HepG2 (cell line): ENCODE measurements around the gene GPX5. TPM values are rescaled to one million over a fixed set of nuclear protein-coding genes. Genes with fewer than 3 reads are reported as not detected.
A peak's percentile ranks its signal among the peaks of the same experiment; 100 is the strongest.

Source experiments
- ATF1 ChIP-seq: IDR thresholded peaks from 2 replicates; pipeline ENCODE4 v1.6.1; 2016; ENCODE audit warnings: mild to moderate bottlenecking, control low read depth
- CEBPG ChIP-seq: IDR thresholded peaks from 2 replicates; pipeline ENCODE4 v1.6.1; 2016
- EEA1 ChIP-seq: sonication (generic); formaldehyde crosslinking; IDR thresholded peaks from 2 replicates; pipeline ENCODE4 v1.5.1; 2020; ENCODE audit warnings: mild to moderate bottlenecking, missing genetic modification reagents, borderline replicate concordance
- FOXC1 ChIP-seq: sonication (generic); formaldehyde crosslinking; IDR thresholded peaks from 2 replicates; pipeline ENCODE4 v1.8.0; 2022; ENCODE audit warnings: mild to moderate bottlenecking, missing genetic modification reagents, borderline replicate concordance
- PHF8 ChIP-seq: sonication (generic); formaldehyde crosslinking; IDR thresholded peaks from 2 replicates; pipeline ENCODE4 v1.5.0; 2020; ENCODE audit warnings: missing genetic modification reagents
- RAD51 ChIP-seq: fragments of 450-650 bp; IDR thresholded peaks from 2 replicates; pipeline ENCODE4 v1.6.1; 2016; ENCODE audit warnings: borderline replicate concordance
- RFX3 ChIP-seq: IDR thresholded peaks from 2 replicates; pipeline ENCODE4 v1.6.1; 2016; ENCODE audit warnings: missing biosample characterization, missing genetic modification reagents
- RORA ChIP-seq: sonication (generic); formaldehyde crosslinking; IDR thresholded peaks from 2 replicates; pipeline ENCODE4 v1.5.0; 2020; ENCODE audit warnings: mild to moderate bottlenecking, missing genetic modification reagents, moderate library complexity
- RXRA ChIP-seq: sonication (generic); formaldehyde crosslinking; IDR thresholded peaks from 2 replicates; pipeline ENCODE4 v1.5.1; 2020; ENCODE audit warnings: missing genetic modification reagents
- SIX4 ChIP-seq: sonication (generic); formaldehyde crosslinking; IDR thresholded peaks from 2 replicates; pipeline ENCODE4 v1.4.0; 2020; ENCODE audit warnings: missing genetic modification reagents
- SOX13 ChIP-seq, 3 experiments: fragments of 450-650 bp in 1 of 3; sonication (generic) in 1 of 3; formaldehyde crosslinking in 1 of 3; IDR thresholded peaks in 2 of 3; conservative IDR thresholded peaks in 1 of 3; 2 replicates each; pipeline versions ENCODE4 v1.5.0 to v1.6.1; 2016 to 2020; ENCODE audit warnings: antibody characterized with exemption in 1 of 3, mild to moderate bottlenecking in 1 of 3, missing compliant biosample characterization in 1 of 3, missing genetic modification reagents in 1 of 3, moderate library complexity in 1 of 3
- SOX5 ChIP-seq: IDR thresholded peaks from 2 replicates; pipeline ENCODE4 v1.6.1; 2016; ENCODE audit warnings: borderline replicate concordance
- SSRP1 ChIP-seq: IDR thresholded peaks from 2 replicates; pipeline ENCODE4 v1.6.1; 2016; ENCODE audit warnings: control low read depth
- TCF7 ChIP-seq: sonication (generic); IDR thresholded peaks from 2 replicates; pipeline ENCODE4 v1.6.1; 2016; ENCODE audit warnings: antibody characterized with exemption, low read depth
- TSC22D2 ChIP-seq: sonication (generic); formaldehyde crosslinking; IDR thresholded peaks from 2 replicates; pipeline ENCODE4 v1.5.1; 2020; ENCODE audit warnings: missing genetic modification reagents, mild to moderate bottlenecking, borderline replicate concordance
- ZKSCAN8 ChIP-seq: IDR thresholded peaks from 2 replicates; pipeline ENCODE4 v1.6.1; 2016; ENCODE audit warnings: borderline replicate concordance, missing genetic modification reagents, missing compliant biosample characterization
- ZNF446 ChIP-seq: sonication (generic); formaldehyde crosslinking; IDR thresholded peaks from 2 replicates; pipeline ENCODE4 v1.5.0; 2020; ENCODE audit warnings: mild to moderate bottlenecking, missing genetic modification reagents
- ZNF550 ChIP-seq: sonication (generic); formaldehyde crosslinking; IDR thresholded peaks from 2 replicates; pipeline ENCODE4 v1.4.0; 2020; ENCODE audit warnings: mild to moderate bottlenecking, missing genetic modification reagents, borderline replicate concordance
- ZNF552 ChIP-seq: sonication (generic); formaldehyde crosslinking; IDR thresholded peaks from 2 replicates; pipeline ENCODE4 v1.9.0; 2022; ENCODE audit warnings: missing genetic modification reagents, mild to moderate bottlenecking, borderline replicate concordance
- ZNF709 ChIP-seq: sonication (generic); formaldehyde crosslinking; IDR thresholded peaks from 2 replicates; pipeline ENCODE4 v1.5.0; 2020; ENCODE audit warnings: mild to moderate bottlenecking, missing genetic modification reagents
- ZNF772 ChIP-seq: sonication (generic); formaldehyde crosslinking; IDR thresholded peaks from 2 replicates; pipeline ENCODE4 v1.5.0; 2020; ENCODE audit warnings: mild to moderate bottlenecking, missing genetic modification reagents
- ZNF790 ChIP-seq: sonication (generic); formaldehyde crosslinking; IDR thresholded peaks from 2 replicates; pipeline ENCODE4 v1.8.0; 2022; ENCODE audit warnings: missing genetic modification reagents, mild to moderate bottlenecking, borderline replicate concordance
- polyA plus RNA-seq, 8 experiments: library from polyadenylated mRNA; depleted of rRNA in 3 of 8; stranded (reverse) in 7 of 8; unstranded in 1 of 8; fragments of >200 nt; fragmentation: Illumina TruSeq in 4 of 8; extraction: Trizol in 4 of 8; gene quantifications; 2 replicates each; pipeline versions ENCODE4 v1.2.1 to v1.2.3, GENCODE V29; 2011 to 2016; ENCODE audit warnings: low read depth in 4 of 8, missing spikeins in 1 of 8, mixed read lengths in 1 of 8; ENCODE audit not compliant: insufficient read depth in 1 of 8
- total RNA-seq, 5 experiments: library from RNA; depleted of rRNA; stranded (reverse); fragments of >200 nt; fragmentation: Illumina TruSeq; extraction: Trizol; gene quantifications; 2 replicates each; pipeline ENCODE4 v1.2.3, GENCODE V29; 2016; ENCODE audit warnings: low read depth in 1 of 5
- TF ChIP-seq, protein P1 (sequence below): sonication (generic); formaldehyde crosslinking; IDR thresholded peaks from 2 replicates; pipeline ENCODE4 v1.5.0; 2020; ENCODE audit warnings: mild to moderate bottlenecking, missing genetic modification reagents
- TF ChIP-seq, protein P2 (sequence below): IDR thresholded peaks from 2 replicates; pipeline ENCODE4 v1.6.1; 2016
- TF ChIP-seq, protein P3 (sequence below): sonication (generic); formaldehyde crosslinking; IDR thresholded peaks from 2 replicates; pipeline ENCODE4 v1.5.1; 2020; ENCODE audit warnings: mild to moderate bottlenecking, missing genetic modification reagents, moderate library complexity

Gene GPX5
- total and polyA plus RNA-seq, 2 of the 13 experiments (the other 11 are each of a cell fraction or from before 2014, with no cell fraction given), result not detected

DNA sequence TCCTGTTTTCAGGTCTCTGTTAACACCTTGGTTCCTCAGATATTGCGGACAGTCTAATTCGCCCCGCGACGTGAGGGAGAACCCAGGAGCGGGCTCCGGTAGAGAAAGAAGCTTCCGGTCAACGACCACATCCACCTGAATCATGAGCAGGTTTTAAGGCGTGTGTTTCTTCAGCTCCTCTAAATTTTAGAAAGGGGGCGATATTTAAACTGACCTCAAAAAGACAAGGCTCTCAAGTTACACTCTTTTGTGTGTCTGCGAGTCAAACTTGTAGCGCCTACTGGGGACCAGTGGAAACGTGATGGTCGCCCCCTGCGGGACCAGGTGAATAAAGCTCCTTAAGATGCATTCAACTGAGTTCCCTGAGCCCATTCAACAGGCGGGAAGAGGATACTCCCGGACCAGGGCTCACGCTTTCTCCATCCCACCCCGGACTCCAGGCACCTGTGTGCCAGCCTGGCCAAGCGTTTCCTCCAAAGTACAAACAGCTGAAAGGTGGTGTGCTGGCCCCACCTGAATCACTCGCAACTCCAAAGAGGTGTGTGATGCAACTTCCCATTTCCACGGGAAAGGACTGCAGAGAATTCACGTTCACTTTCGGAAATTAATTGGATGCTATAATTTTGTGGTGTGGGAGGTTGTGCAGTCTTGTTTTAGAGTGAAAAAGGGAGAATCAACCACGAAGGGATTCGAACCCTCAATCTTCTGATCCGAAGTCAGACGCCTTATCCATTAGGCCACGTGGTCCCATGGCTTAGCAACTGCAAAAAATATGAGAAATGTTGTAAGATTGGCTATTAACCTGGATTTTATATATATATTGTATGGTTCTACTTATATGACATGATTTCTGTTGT lies 17.0 kb downstream of the GPX5 start (continued):
- TF ChIP-seq PHF8 (CRISPR knock-in tag) (peak; percentile 35; the same call in 1 of the 2 replicates), EEA1 (CRISPR knock-in tag) (no peak), RAD51 (peak; percentile 33; the same call in 1 of the 2 replicates), RFX3 (CRISPR knock-in tag) (peak; percentile 12; the same call in 1 of the 2 replicates), SIX4 (CRISPR knock-in tag) (peak; percentile 48; the same call in 1 of the 2 replicates), SOX13 (IDR thresholded peaks at IDR 0.05) (no peak), SOX13 (CRISPR knock-in tag; conservative IDR thresholded peaks at IDR 0.05 in 1 of 2, IDR thresholded peaks at IDR 0.05 in 1 of 2) (no peak; a peak in 1 of 4 replicates), RXRA (CRISPR knock-in tag) (peak; percentile 49; the same call in 1 of the 2 replicates), SOX5 (CRISPR knock-in tag) (peak; percentile 19; the same call in 1 of the 2 replicates), ZNF550 (no peak), ZNF709 (CRISPR knock-in tag) (peak; percentile 65; the same call in 1 of the 2 replicates), ZNF446 (CRISPR knock-in tag) (no peak), TCF7 (no peak), ZNF552 (CRISPR knock-in tag) (no peak), CEBPG (CRISPR knock-in tag) (peak; percentile 41; the same call in 1 of the 2 replicates), ZKSCAN8 (CRISPR knock-in tag) (no peak), FOXC1 (CRISPR knock-in tag) (peak; percentile 59; the same call in 1 of the 2 replicates), SSRP1 (CRISPR knock-in tag) (peak; percentile 99), ZNF790 (CRISPR knock-in tag) (no peak), TSC22D2 (CRISPR knock-in tag) (0 out of 2 replicates have a peak, but pooled peaks have one; percentile 38), RORA (CRISPR knock-in tag) (peak; percentile 46; the same call in 1 of the 2 replicates), ATF1 (CRISPR knock-in tag) (peak; percentile 37; the same call in 1 of the 2 replicates), ZNF772 (CRISPR knock-in tag) (peak; percentile 74; the same call in 1 of the 2 replicates)
- TF ChIP-seq, protein P1, sequence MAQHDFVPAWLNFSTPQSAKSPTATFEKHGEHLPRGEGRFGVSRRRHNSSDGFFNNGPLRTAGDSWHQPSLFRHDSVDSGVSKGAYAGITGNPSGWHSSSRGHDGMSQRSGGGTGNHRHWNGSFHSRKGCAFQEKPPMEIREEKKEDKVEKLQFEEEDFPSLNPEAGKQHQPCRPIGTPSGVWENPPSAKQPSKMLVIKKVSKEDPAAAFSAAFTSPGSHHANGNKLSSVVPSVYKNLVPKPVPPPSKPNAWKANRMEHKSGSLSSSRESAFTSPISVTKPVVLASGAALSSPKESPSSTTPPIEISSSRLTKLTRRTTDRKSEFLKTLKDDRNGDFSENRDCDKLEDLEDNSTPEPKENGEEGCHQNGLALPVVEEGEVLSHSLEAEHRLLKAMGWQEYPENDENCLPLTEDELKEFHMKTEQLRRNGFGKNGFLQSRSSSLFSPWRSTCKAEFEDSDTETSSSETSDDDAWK (CRISPR knock-in tag), result no peak
- TF ChIP-seq, protein P2, sequence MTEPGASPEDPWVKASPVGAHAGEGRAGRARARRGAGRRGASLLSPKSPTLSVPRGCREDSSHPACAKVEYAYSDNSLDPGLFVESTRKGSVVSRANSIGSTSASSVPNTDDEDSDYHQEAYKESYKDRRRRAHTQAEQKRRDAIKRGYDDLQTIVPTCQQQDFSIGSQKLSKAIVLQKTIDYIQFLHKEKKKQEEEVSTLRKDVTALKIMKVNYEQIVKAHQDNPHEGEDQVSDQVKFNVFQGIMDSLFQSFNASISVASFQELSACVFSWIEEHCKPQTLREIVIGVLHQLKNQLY (CRISPR knock-in tag), result peak; percentile 21; the same call in 1 of the 2 replicates
- TF ChIP-seq, protein P3, sequence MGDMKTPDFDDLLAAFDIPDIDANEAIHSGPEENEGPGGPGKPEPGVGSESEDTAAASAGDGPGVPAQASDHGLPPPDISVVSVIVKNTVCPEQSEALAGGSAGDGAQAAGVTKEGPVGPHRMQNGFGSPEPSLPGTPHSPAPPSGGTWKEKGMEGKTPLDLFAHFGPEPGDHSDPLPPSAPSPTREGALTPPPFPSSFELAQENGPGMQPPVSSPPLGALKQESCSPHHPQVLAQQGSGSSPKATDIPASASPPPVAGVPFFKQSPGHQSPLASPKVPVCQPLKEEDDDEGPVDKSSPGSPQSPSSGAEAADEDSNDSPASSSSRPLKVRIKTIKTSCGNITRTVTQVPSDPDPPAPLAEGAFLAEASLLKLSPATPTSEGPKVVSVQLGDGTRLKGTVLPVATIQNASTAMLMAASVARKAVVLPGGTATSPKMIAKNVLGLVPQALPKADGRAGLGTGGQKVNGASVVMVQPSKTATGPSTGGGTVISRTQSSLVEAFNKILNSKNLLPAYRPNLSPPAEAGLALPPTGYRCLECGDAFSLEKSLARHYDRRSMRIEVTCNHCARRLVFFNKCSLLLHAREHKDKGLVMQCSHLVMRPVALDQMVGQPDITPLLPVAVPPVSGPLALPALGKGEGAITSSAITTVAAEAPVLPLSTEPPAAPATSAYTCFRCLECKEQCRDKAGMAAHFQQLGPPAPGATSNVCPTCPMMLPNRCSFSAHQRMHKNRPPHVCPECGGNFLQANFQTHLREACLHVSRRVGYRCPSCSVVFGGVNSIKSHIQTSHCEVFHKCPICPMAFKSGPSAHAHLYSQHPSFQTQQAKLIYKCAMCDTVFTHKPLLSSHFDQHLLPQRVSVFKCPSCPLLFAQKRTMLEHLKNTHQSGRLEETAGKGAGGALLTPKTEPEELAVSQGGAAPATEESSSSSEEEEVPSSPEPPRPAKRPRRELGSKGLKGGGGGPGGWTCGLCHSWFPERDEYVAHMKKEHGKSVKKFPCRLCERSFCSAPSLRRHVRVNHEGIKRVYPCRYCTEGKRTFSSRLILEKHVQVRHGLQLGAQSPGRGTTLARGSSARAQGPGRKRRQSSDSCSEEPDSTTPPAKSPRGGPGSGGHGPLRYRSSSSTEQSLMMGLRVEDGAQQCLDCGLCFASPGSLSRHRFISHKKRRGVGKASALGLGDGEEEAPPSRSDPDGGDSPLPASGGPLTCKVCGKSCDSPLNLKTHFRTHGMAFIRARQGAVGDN (CRISPR knock-in tag), result peak; percentile 50
